ENCODE measurements around the gene HSPB9.

Gene HSPB9

GRCh38 chr17:42122371-42123303 lies at the start of gene HSPB9:
Gene HSPB9 (plus strand): TSS chr17:42122804. CDS start chr17:42122851, 47 bp downstream.
- no peak for DNase-seq

- no peak for DNase-seq
These were observed 46.8 kb upstream of the HSPB9 start for GRCh38 chr17:42075789-42076188.

- no peak for DNase-seq
These were observed 45.6 kb upstream of the HSPB9 start for GRCh38 chr17:42076797-42077559.

GRCh38 chr17:42077755-42078154 lies 44.8 kb upstream of the HSPB9 start:
- no peak for DNase-seq

- DNase-seq = no peak
These were observed 44.1 kb upstream of the HSPB9 start for GRCh38 chr17:42078396-42079043.

GRCh38 chr17:42079541-42079940 lies 43.1 kb upstream of the HSPB9 start:
- no peak for DNase-seq

GRCh38 chr17:42081516-42082129 lies 41.0 kb upstream of the HSPB9 start:
- no peak for DNase-seq

GRCh38 chr17:42087042-42087701 lies 35.4 kb upstream of the HSPB9 start:
- no peak for DNase-seq

- DNase-seq = no peak
These were observed 34.6 kb upstream of the HSPB9 start for GRCh38 chr17:42087736-42088705.

- no peak for DNase-seq
These were observed 33.9 kb upstream of the HSPB9 start for GRCh38 chr17:42088736-42089135.

- no peak for DNase-seq
These were observed 31.4 kb upstream of the HSPB9 start for GRCh38 chr17:42090964-42091790.

- DNase-seq = no peak
These were observed 29.7 kb upstream of the HSPB9 start for GRCh38 chr17:42092939-42093338.

- no peak for DNase-seq
These were observed 28.1 kb upstream of the HSPB9 start for GRCh38 chr17:42094375-42095069.

GRCh38 chr17:42096360-42097111 lies 26.1 kb upstream of the HSPB9 start:
- DNase-seq = no peak

- no peak for DNase-seq
These were observed 24.6 kb upstream of the HSPB9 start, which contains the start of gene ZNF385C for GRCh38 chr17:42097691-42098631. Gene ZNF385C (minus strand): TSS chr17:42098473. CDS start chr17:42063056, 35,417 bp downstream.

GRCh38 chr17:42098730-42099399 lies 23.7 kb upstream of the HSPB9 start:
- DNase-seq = no peak
